Measurements from ENCODE around the gene NMT1. TPM values are rescaled to one million over a fixed set of nuclear protein-coding genes. Genes with fewer than 3 reads are reported as not detected.

NMT1 gene
- total and polyA plus RNA-seq, 2 of the 13 experiments (the other 11 are each of a cell fraction or from before 2014, with no cell fraction given): 75.7 to 142 TPM

DNA sequence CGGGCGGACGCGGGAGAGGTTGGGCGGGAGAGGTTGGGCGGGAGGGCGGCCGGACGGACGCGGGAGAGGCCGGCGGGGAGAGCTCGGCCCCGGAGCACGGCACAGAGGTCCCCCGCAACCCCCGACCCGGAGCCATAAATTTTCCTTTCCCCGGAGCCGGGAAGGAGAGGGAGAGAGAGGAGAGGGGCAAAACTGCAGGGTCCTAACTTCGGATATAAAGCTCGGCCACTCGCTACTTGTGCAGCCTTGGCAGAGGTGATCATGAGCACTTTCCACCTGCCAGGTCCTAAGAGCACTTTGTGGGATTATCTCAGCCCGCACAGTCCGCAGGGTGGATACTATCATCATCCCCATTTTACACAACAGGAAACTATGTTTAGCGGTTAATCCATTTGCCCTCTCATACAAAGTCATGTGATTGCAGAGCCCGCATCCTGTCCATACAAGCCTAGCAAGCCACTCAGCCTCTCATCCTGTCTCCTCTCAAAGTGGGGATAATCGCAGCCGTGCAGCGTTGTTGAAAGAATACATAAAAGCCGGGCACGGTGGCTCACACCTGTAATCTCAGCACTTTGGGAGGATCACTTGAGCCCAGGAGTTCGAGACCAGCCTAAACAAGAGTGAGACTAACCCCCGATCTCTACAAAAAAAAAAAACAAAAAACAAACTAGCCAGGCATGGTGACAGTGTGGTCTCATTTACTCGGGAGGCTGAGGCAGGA, 8.9 kb upstream of the NMT1 start (continued):
- TF ChIP-seq ZNF563 (CRISPR knock-in tag; IDR thresholded peaks at IDR 0.05): no peak
- no peak for TF ChIP-seq MIER3 (CRISPR knock-in tag; IDR thresholded peaks at IDR 0.05; ENCODE audit: borderline replicate concordance)
- TF ChIP-seq, protein P1, sequence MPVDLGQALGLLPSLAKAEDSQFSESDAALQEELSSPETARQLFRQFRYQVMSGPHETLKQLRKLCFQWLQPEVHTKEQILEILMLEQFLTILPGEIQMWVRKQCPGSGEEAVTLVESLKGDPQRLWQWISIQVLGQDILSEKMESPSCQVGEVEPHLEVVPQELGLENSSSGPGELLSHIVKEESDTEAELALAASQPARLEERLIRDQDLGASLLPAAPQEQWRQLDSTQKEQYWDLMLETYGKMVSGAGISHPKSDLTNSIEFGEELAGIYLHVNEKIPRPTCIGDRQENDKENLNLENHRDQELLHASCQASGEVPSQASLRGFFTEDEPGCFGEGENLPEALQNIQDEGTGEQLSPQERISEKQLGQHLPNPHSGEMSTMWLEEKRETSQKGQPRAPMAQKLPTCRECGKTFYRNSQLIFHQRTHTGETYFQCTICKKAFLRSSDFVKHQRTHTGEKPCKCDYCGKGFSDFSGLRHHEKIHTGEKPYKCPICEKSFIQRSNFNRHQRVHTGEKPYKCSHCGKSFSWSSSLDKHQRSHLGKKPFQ (CRISPR knock-in tag; IDR thresholded peaks at IDR 0.05; ENCODE audit: insufficient replicate concordance): no peak
- no peak for TF ChIP-seq ZNF557 (CRISPR knock-in tag; IDR thresholded peaks at IDR 0.05)
- no peak for TF ChIP-seq ISX (CRISPR knock-in tag; conservative IDR thresholded peaks at IDR 0.05)
- no peak for TF ChIP-seq NCOA2 (CRISPR knock-in tag; IDR thresholded peaks at IDR 0.05)
- TF ChIP-seq MAFF (IDR thresholded peaks at IDR 0.05; ENCODE audit: low read depth, low read length): no peak
- TF ChIP-seq ATM (IDR thresholded peaks at IDR 0.05; ENCODE audit: borderline replicate concordance): no peak
- TF ChIP-seq, protein P2, sequence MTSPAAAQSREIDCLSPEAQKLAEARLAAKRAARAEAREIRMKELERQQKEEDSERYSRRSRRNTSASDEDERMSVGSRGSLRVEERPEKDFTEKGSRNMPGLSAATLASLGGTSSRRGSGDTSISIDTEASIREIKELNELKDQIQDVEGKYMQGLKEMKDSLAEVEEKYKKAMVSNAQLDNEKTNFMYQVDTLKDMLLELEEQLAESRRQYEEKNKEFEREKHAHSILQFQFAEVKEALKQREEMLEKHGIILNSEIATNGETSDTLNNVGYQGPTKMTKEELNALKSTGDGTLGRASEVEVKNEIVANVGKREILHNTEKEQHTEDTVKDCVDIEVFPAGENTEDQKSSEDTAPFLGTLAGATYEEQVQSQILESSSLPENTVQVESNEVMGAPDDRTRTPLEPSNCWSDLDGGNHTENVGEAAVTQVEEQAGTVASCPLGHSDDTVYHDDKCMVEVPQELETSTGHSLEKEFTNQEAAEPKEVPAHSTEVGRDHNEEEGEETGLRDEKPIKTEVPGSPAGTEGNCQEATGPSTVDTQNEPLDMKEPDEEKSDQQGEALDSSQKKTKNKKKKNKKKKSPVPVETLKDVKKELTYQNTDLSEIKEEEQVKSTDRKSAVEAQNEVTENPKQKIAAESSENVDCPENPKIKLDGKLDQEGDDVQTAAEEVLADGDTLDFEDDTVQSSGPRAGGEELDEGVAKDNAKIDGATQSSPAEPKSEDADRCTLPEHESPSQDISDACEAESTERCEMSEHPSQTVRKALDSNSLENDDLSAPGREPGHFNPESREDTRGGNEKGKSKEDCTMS (CRISPR knock-in tag; conservative IDR thresholded peaks at IDR 0.05): no peak
- TF ChIP-seq, protein P3, sequence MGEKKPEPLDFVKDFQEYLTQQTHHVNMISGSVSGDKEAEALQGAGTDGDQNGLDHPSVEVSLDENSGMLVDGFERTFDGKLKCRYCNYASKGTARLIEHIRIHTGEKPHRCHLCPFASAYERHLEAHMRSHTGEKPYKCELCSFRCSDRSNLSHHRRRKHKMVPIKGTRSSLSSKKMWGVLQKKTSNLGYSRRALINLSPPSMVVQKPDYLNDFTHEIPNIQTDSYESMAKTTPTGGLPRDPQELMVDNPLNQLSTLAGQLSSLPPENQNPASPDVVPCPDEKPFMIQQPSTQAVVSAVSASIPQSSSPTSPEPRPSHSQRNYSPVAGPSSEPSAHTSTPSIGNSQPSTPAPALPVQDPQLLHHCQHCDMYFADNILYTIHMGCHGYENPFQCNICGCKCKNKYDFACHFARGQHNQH (CRISPR knock-in tag; IDR thresholded peaks at IDR 0.05): no peak; the same call in 1 of the 2 replicates
- TF ChIP-seq ZFP90 (CRISPR knock-in tag; IDR thresholded peaks at IDR 0.05; ENCODE audit: borderline replicate concordance): no peak
- TF ChIP-seq, protein P4, sequence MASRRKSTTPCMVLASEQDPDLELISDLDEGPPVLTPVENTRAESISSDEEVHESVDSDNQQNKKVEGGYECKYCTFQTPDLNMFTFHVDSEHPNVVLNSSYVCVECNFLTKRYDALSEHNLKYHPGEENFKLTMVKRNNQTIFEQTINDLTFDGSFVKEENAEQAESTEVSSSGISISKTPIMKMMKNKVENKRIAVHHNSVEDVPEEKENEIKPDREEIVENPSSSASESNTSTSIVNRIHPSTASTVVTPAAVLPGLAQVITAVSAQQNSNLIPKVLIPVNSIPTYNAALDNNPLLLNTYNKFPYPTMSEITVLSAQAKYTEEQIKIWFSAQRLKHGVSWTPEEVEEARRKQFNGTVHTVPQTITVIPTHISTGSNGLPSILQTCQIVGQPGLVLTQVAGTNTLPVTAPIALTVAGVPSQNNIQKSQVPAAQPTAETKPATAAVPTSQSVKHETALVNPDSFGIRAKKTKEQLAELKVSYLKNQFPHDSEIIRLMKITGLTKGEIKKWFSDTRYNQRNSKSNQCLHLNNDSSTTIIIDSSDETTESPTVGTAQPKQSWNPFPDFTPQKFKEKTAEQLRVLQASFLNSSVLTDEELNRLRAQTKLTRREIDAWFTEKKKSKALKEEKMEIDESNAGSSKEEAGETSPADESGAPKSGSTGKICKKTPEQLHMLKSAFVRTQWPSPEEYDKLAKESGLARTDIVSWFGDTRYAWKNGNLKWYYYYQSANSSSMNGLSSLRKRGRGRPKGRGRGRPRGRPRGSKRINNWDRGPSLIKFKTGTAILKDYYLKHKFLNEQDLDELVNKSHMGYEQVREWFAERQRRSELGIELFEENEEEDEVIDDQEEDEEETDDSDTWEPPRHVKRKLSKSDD (CRISPR knock-in tag; IDR thresholded peaks at IDR 0.05; ENCODE audit: low read depth): no peak
- no peak for TF ChIP-seq ESRRA (CRISPR knock-in tag; IDR thresholded peaks at IDR 0.05; ENCODE audit: low read depth)
- TF ChIP-seq, protein P5, sequence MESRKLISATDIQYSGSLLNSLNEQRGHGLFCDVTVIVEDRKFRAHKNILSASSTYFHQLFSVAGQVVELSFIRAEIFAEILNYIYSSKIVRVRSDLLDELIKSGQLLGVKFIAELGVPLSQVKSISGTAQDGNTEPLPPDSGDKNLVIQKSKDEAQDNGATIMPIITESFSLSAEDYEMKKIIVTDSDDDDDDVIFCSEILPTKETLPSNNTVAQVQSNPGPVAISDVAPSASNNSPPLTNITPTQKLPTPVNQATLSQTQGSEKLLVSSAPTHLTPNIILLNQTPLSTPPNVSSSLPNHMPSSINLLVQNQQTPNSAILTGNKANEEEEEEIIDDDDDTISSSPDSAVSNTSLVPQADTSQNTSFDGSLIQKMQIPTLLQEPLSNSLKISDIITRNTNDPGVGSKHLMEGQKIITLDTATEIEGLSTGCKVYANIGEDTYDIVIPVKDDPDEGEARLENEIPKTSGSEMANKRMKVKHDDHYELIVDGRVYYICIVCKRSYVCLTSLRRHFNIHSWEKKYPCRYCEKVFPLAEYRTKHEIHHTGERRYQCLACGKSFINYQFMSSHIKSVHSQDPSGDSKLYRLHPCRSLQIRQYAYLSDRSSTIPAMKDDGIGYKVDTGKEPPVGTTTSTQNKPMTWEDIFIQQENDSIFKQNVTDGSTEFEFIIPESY (CRISPR knock-in tag; IDR thresholded peaks at IDR 0.05): peak; percentile 72
- TF ChIP-seq, protein P6, sequence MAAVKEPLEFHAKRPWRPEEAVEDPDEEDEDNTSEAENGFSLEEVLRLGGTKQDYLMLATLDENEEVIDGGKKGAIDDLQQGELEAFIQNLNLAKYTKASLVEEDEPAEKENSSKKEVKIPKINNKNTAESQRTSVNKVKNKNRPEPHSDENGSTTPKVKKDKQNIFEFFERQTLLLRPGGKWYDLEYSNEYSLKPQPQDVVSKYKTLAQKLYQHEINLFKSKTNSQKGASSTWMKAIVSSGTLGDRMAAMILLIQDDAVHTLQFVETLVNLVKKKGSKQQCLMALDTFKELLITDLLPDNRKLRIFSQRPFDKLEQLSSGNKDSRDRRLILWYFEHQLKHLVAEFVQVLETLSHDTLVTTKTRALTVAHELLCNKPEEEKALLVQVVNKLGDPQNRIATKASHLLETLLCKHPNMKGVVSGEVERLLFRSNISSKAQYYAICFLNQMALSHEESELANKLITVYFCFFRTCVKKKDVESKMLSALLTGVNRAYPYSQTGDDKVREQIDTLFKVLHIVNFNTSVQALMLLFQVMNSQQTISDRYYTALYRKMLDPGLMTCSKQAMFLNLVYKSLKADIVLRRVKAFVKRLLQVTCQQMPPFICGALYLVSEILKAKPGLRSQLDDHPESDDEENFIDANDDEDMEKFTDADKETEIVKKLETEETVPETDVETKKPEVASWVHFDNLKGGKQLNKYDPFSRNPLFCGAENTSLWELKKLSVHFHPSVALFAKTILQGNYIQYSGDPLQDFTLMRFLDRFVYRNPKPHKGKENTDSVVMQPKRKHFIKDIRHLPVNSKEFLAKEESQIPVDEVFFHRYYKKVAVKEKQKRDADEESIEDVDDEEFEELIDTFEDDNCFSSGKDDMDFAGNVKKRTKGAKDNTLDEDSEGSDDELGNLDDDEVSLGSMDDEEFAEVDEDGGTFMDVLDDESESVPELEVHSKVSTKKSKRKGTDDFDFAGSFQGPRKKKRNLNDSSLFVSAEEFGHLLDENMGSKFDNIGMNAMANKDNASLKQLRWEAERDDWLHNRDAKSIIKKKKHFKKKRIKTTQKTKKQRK (IDR thresholded peaks at IDR 0.05; ENCODE audit: low read length): no peak

Data from HepG2 (cell line).